Activated B cell treated with CpG ODN at 0.5 μM for 24 hours (primary cell): Measurements from ENCODE around the gene C16orf95. TPM values are rescaled to one million over a fixed set of nuclear protein-coding genes. Genes with fewer than 3 reads are reported as not detected.

Experiments used
- ATAC-seq: fragments of 200-7000 bp; cut with Tn5 transposase; one replicate; pipeline ENCODE4 v1.10.0; 2021; ENCODE audit warnings: low read depth, mild to moderate bottlenecking, moderate library complexity
- CTCF ChIA-PET: fragments of 350-600 bp; sonication (Branson Sonifier 250); formaldehyde crosslinking; loops from one replicate; lab custom pipeline; 2021; ENCODE audit warnings: antibody characterized with exemption; lab: Charles Lee
- POLR2A ChIA-PET: fragments of 350-600 bp; sonication (Branson Sonifier 250); formaldehyde crosslinking; loops from one replicate; lab custom pipeline; 2021; ENCODE audit warnings: antibody characterized with exemption; lab: Charles Lee
- DNase-seq: peaks from one replicate; pipeline ENCODE4 v3.0.0; 2022
- H3K27ac Mint-ChIP-seq: one replicate; pipeline ENCODE4 v1.8.0; 2020; ENCODE audit warnings: mixed read lengths
- H3K27me3 Mint-ChIP-seq: one replicate; pipeline ENCODE4 v1.8.0; 2021; ENCODE audit warnings: mixed read lengths
- H3K36me3 Mint-ChIP-seq: one replicate; pipeline ENCODE4 v1.8.0; 2021; ENCODE audit warnings: low read depth, mixed read lengths
- H3K4me1 Mint-ChIP-seq: one replicate; pipeline ENCODE4 v1.8.0; 2021; ENCODE audit warnings: mixed read lengths
- H3K4me3 Mint-ChIP-seq: one replicate; pipeline ENCODE4 v1.8.0; 2020; ENCODE audit warnings: mild to moderate bottlenecking, mixed read lengths
- H3K9me3 Mint-ChIP-seq: one replicate; pipeline ENCODE4 v1.8.0; 2020; ENCODE audit warnings: mixed read lengths
- intact Hi-C: fragments of 100-400 bp; cut with micrococcal nuclease; formaldehyde crosslinking; loops from one replicate; pipeline ENCODE4 v1.15.1; 2024
- total RNA-seq: library from RNA; stranded (reverse); gene quantifications from 2 replicates; pipeline ENCODE4 v1.2.3, GENCODE V29; 2022
- TF ChIP-seq, protein P1 (sequence below): fragments of 200-600 bp; IDR thresholded peaks from one replicate; pipeline ENCODE4 v1.8.0; 2022; ENCODE audit warnings: antibody characterized with exemption, mild to moderate bottlenecking

Gene C16orf95
- total RNA-seq, 1 donor from 2014 or later: 2.1 TPM

DNA sequence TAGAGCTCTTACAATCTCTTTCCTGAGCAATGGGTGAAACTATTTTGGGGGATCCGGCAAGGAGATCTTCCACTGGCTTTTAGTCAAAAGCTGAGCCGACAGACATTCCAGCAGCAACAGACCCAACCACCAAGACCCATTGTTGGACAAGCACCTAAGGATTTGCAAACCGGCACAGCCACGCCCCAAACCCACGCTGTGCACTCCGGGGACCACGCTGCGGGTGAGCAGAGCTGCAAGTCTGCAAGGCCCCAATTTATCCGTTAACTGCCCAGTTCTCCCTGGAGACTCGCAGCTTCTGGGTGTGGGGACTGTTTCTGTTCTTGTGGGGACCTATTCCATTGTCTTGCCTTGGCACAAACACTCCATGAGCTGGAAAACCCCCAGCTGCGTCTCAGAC, 45.9 kb downstream of the C16orf95 start:
- TF ChIP-seq, protein P1, sequence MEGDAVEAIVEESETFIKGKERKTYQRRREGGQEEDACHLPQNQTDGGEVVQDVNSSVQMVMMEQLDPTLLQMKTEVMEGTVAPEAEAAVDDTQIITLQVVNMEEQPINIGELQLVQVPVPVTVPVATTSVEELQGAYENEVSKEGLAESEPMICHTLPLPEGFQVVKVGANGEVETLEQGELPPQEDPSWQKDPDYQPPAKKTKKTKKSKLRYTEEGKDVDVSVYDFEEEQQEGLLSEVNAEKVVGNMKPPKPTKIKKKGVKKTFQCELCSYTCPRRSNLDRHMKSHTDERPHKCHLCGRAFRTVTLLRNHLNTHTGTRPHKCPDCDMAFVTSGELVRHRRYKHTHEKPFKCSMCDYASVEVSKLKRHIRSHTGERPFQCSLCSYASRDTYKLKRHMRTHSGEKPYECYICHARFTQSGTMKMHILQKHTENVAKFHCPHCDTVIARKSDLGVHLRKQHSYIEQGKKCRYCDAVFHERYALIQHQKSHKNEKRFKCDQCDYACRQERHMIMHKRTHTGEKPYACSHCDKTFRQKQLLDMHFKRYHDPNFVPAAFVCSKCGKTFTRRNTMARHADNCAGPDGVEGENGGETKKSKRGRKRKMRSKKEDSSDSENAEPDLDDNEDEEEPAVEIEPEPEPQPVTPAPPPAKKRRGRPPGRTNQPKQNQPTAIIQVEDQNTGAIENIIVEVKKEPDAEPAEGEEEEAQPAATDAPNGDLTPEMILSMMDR: no peak
- DNase-seq (no peak), ATAC-seq (no peak)
- CTCF ChIA-PET: no interaction called here
- Mint-ChIP-seq H3K27me3 (peaks cover 6% of the 10 kb centered on the region), H3K4me1 (no peaks in the 10 kb centered on the region), H3K4me3 (no peak overlapping the region), H3K9me3 (peaks cover 4% of the 10 kb centered on the region), H3K27ac (no peak overlapping the region), H3K36me3 (no peaks in the 10 kb centered on the region)
- intact Hi-C loops: no loop called here
- POLR2A ChIA-PET: no interaction called here

- POLR2A ChIA-PET: no interaction called here
These were observed 49.6 kb downstream of the C16orf95 start for GRCh38 chr16:87267566-87267965.

GRCh38 chr16:87266846-87267245, 50.3 kb downstream of the C16orf95 start:
- H3K27me3 Mint-ChIP-seq: peaks cover 6% of the 10 kb centered on the region
- CTCF ChIA-PET: no interaction called here
- H3K4me1 Mint-ChIP-seq: no peaks in the 10 kb centered on the region
- H3K9me3 Mint-ChIP-seq: peaks cover 4% of the 10 kb centered on the region
- H3K4me3 Mint-ChIP-seq: no peak overlapping the region
- no peaks in the 10 kb centered on the region for H3K36me3 Mint-ChIP-seq
- intact Hi-C loops: no loop called here
- H3K27ac Mint-ChIP-seq: no peak overlapping the region
- ATAC-seq: no peak
- no peak for DNase-seq
- TF ChIP-seq, protein P1: no peak
- POLR2A ChIA-PET: no interaction called here

More at GRCh38 chr16:87267566-87267965, 49.6 kb downstream of the C16orf95 start:
- H3K36me3 Mint-ChIP-seq: no peaks in the 10 kb centered on the region
- CTCF ChIA-PET: no interaction called here
- TF ChIP-seq, protein P1: no peak
- ATAC-seq (no peak), DNase-seq (no peak)
- H3K27me3 Mint-ChIP-seq: peaks cover 6% of the 10 kb centered on the region
- intact Hi-C loops: no loop called here
- H3K4me3 Mint-ChIP-seq: no peak overlapping the region
- H3K4me1 Mint-ChIP-seq: no peaks in the 10 kb centered on the region
- no peak overlapping the region for H3K27ac Mint-ChIP-seq
- peaks cover 4% of the 10 kb centered on the region for H3K9me3 Mint-ChIP-seq

GRCh38 chr16:87265261-87265660, 51.9 kb downstream of the C16orf95 start:
- no peak for DNase-seq
- Mint-ChIP-seq H3K27me3 (peaks cover 4% of the 10 kb centered on the region), H3K9me3 (peaks cover 13% of the 10 kb centered on the region), H3K4me3 (no peak overlapping the region), H3K4me1 (no peaks in the 10 kb centered on the region), H3K36me3 (no peaks in the 10 kb centered on the region), H3K27ac (no peak overlapping the region)
- POLR2A ChIA-PET: no interaction called here
- no peak for ATAC-seq
- CTCF ChIA-PET: no interaction called here
- TF ChIP-seq, protein P1: no peak
- intact Hi-C loops: no loop called here

DNA sequence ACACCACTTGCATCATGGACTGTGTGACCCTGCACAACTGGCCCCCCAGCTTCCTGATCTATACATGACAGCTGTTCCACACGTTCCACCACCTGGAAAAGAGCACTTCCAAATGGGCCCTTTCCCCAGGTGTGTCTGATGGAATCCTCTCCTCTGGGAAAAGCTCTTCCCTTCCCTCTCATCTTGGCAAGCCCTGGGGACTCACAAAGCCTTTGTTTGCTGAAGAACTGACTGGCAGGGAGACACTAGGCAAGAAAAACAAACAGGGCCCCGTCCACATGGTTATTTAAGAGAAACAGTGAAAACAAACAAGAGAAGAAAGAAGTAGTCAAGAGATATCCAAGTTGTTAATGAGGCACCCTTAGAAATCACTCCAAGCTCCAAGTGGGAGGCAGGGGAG, 52.6 kb downstream of the C16orf95 start:
- TF ChIP-seq, protein P1: no peak
- intact Hi-C loops: no loop called here
- ATAC-seq: no peak
- Mint-ChIP-seq H3K4me1 (no peaks in the 10 kb centered on the region), H3K27me3 (peaks cover 2% of the 10 kb centered on the region), H3K9me3 (peaks cover 12% of the 10 kb centered on the region), H3K4me3 (no peak overlapping the region), H3K27ac (no peak overlapping the region), H3K36me3 (no peaks in the 10 kb centered on the region)
- no peak for DNase-seq
- ChIA-PET POLR2A (no interaction called here), CTCF (no interaction called here)
